Measurements from ENCODE around the gene CRABP1.
A peak's percentile ranks its signal among the peaks of the same experiment; 100 is the strongest.

CRABP1 gene

GRCh38 chr15:78317145-78317836 lies 22.9 kb upstream of the CRABP1 start:
- DNase-seq (ENCODE audit: low read depth), result peak; percentile 27

- DNase-seq (ENCODE audit: low read depth), result no peak
These were observed 20.6 kb upstream of the CRABP1 start for GRCh38 chr15:78319588-78319987.

- no peak for DNase-seq (ENCODE audit: low read depth)
These were observed 20.0 kb upstream of the CRABP1 start for GRCh38 chr15:78320183-78320582.

- DNase-seq (ENCODE audit: low read depth), result no peak
These were observed 19.0 kb upstream of the CRABP1 start for GRCh38 chr15:78321041-78321570.

- no peak for DNase-seq (ENCODE audit: low read depth)
These were observed 18.4 kb upstream of the CRABP1 start for GRCh38 chr15:78321786-78322185.

- DNase-seq (ENCODE audit: low read depth), result peak; percentile 67
These were observed 17.9 kb upstream of the CRABP1 start for GRCh38 chr15:78322243-78322642.

- DNase-seq (ENCODE audit: low read depth), result no peak
These were observed 17.2 kb upstream of the CRABP1 start for GRCh38 chr15:78322724-78323521.

- DNase-seq (ENCODE audit: low read depth), result no peak
These were observed 16.5 kb upstream of the CRABP1 start for GRCh38 chr15:78323693-78324092.

- DNase-seq (ENCODE audit: low read depth), result no peak
These were observed 16.0 kb upstream of the CRABP1 start for GRCh38 chr15:78324144-78324543.

- peak; percentile 33 for DNase-seq (ENCODE audit: low read depth)
These were observed 14.9 kb upstream of the CRABP1 start for GRCh38 chr15:78325092-78325843.

GRCh38 chr15:78327466-78327865 lies 12.7 kb upstream of the CRABP1 start:
- no peak for DNase-seq (ENCODE audit: low read depth)

- no peak for DNase-seq (ENCODE audit: low read depth)
These were observed 10.5 kb upstream of the CRABP1 start for GRCh38 chr15:78329625-78330024.

- DNase-seq (ENCODE audit: low read depth), result no peak
These were observed 5.3 kb upstream of the CRABP1 start for GRCh38 chr15:78334845-78335244.

- no peak for DNase-seq (ENCODE audit: low read depth)
These were observed 4.2 kb upstream of the CRABP1 start for GRCh38 chr15:78335985-78336384.

- no peak for DNase-seq (ENCODE audit: low read depth)
These were observed 1.4 kb upstream of the CRABP1 start for GRCh38 chr15:78338781-78339180.

- no peak for DNase-seq (ENCODE audit: low read depth)
These were observed 594 bp upstream of the CRABP1 start for GRCh38 chr15:78339559-78339958.

GRCh38 chr15:78341057-78341987 lies 1.2 kb downstream of the CRABP1 start:
- no peak for DNase-seq (ENCODE audit: low read depth)

GRCh38 chr15:78342021-78342420 lies 1.9 kb downstream of the CRABP1 start:
- no peak for DNase-seq (ENCODE audit: low read depth)

- no peak for DNase-seq (ENCODE audit: low read depth)
These were observed 3.3 kb downstream of the CRABP1 start for GRCh38 chr15:78343276-78344060.

- no peak for DNase-seq (ENCODE audit: low read depth)
These were observed 5.4 kb downstream of the CRABP1 start for GRCh38 chr15:78345396-78346125.

All from amniotic epithelial cell (primary cell).